Measurements from ENCODE around the gene HID1.
"Not testable (repeated sequence)": the region's sequence is repeated elsewhere in the genome, so short reads cannot be mapped to it uniquely, and the experiment has no call there.

HID1 gene

DNA sequence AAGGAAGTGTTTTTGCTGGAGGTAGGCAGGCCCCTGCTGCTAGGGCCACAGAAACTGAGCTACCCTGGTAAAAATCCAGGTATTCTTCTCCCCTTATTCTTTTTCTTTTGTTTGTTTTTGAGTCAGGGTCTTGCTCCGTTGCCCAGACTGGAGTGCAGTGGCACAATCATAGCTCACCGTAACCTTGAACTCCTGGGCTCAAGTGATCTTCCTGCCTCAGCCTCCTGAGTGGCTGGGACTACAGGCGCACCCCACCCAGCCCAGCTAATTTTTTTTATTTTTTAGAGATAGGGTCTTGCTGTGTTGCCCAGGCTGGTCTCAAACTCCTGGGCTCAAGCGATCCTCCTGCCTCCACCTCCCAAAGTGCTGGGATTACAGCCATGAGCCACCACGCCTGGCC is 3.1 kb downstream of the HID1 start:
- not testable (repeated sequence) for H3K9me3 ChIP-seq; H3K36me3 ChIP-seq (replicated peaks); H3K27me3 ChIP-seq (ENCODE audit: low read depth); DNase-seq (ENCODE audit: low spot score in 2 of 2); H3K4me3 ChIP-seq; H3K4me1 ChIP-seq
- in situ Hi-C loops (cut with MboI; ENCODE audit: low sequenced_read_pairs): loop anchor here (10.0 kb wide), 1 partner anchor 445 kb away; no protein-coding TSS in a partner anchor

DNA sequence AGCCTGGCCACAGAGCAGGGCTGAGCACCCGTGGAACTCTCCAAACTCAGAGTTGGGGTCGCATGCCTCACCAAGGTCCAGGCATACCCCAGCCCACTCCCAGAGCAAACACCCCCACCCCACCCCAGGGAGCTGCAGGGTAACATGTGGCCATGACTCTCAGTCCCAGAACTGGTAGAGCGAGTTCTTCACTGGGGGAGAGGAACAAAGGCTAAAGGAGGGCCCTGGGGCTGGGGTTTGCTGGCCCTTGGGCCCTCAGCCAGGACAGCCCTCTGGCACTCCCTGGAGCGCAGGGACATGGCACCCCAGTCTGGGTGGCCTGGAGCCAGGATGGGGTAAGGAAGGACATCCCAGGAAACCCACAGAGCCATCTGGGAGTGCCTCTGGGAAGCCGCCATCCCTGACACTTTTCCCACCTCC is 4.2 kb downstream of the HID1 start:
- H3K4me3 ChIP-seq: no peak overlapping the region
- no peak for DNase-seq (ENCODE audit: low spot score in 2 of 2)
- in situ Hi-C loops (cut with MboI; ENCODE audit: low sequenced_read_pairs): loop anchor here (10.0 kb wide), 1 partner anchor 446 kb away; no protein-coding TSS in a partner anchor
- no peaks in the 10 kb centered on the region for H3K9me3 ChIP-seq
- H3K36me3 ChIP-seq (replicated peaks): no peaks in the 10 kb centered on the region
- peaks cover 8% of the 10 kb centered on the region for H3K4me1 ChIP-seq
- H3K27me3 ChIP-seq (ENCODE audit: low read depth): no peaks in the 10 kb centered on the region

DNA sequence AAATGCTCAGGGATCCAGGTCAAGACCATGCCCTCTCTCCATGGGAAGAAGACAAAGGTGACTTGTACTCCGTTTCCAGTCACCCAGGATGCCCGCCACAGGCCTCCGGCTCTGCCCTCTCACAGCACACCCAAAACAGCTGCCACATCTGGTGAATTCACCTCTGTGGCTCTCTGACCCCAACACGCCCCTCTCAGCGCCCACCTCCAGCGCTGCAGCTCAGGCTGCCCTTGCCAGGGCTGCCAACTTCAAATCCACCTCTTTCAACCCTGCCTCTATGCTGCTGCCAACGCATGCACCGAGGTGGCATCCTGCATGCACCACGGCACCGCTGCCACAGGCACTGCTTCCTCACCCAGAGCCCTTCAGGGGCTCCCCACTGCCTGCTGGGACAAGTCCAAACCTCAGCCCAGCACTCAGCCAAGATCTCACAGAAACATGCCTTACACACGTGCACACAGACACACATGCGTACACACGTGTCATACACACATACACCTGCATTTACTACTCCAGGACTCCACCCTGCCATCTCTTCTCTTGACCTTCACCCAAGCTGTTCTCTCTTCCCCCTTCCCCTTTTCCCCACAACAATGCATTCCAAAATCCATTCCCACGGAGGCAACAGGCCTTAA is 7.5 kb downstream of the HID1 start:
- Histone ChIP-seq H3K4me3 (no peak overlapping the region), H3K4me1 (peaks cover 3% of the 10 kb centered on the region), H3K36me3 (replicated peaks) (no peaks in the 10 kb centered on the region), H3K9me3 (no peaks in the 10 kb centered on the region), H3K27me3 (ENCODE audit: low read depth) (no peaks in the 10 kb centered on the region)
- in situ Hi-C loops (cut with MboI; ENCODE audit: low sequenced_read_pairs): loop anchor here (10.0 kb wide), 1 partner anchor 450 kb away; no protein-coding TSS in a partner anchor
- DNase-seq (ENCODE audit: low spot score in 2 of 2): no peak

DNA sequence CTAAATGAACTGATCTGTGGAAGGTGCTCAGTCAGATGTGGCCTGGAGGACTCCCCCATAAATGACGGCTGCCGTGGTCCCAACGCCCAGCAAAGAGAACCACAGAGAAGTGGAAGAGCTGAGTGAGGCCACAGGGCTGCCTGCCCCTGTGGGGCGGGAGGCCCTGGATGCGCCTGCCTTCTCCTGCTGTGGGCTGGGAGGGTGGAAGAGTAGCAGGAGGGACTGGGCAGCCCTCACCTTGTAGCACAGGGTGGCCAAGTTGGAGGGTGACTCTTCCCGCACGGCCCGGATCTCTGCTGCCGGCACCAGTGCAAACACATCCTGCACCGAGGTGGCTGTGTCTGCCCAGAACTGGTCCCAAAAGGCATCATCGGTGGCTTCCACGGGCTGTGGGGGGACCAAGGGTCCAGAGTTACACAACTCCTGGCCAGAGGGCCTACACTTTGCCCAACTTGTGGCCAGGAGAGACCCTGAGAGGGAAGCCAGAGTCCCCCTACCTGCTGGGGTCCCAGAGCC is 8.3 kb downstream of the HID1 start:
- peaks cover 3% of the 10 kb centered on the region for H3K4me1 ChIP-seq
- no peaks in the 10 kb centered on the region for H3K36me3 ChIP-seq (replicated peaks)
- H3K9me3 ChIP-seq: no peaks in the 10 kb centered on the region
- DNase-seq (ENCODE audit: low spot score in 2 of 2): no peak
- no peaks in the 10 kb centered on the region for H3K27me3 ChIP-seq (ENCODE audit: low read depth)
- no peak overlapping the region for H3K4me3 ChIP-seq
- in situ Hi-C loops (cut with MboI; ENCODE audit: low sequenced_read_pairs): loop anchor here (10.0 kb wide), 1 partner anchor 450 kb away; no protein-coding TSS in a partner anchor

DNA sequence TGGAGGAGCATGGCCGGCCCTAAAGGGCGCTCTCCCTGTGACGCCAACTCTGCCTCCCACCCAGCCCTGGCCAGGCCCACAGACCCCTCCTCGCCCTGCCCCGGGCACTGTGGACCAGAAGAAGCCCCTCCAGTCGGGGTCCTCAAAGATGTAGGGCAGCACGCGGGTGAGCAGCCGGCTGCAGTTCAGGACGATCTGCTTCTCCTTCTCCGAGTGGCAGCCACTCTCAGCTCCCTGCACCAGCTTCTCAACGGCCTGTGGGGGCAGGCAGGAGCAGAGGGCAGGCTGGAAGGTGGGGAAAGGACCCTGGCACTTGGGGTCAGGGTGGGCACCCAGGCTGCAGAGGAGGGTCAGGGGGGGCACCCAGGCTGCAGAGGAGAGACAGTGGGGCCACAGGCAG is 8.9 kb downstream of the HID1 start:
- no peak for DNase-seq (ENCODE audit: low spot score in 2 of 2)
- in situ Hi-C loops (cut with MboI; ENCODE audit: low sequenced_read_pairs): loop anchor here (10.0 kb wide), 1 partner anchor 451 kb away; no protein-coding TSS in a partner anchor
- H3K9me3 ChIP-seq: no peaks in the 10 kb centered on the region
- no peaks in the 10 kb centered on the region for H3K36me3 ChIP-seq (replicated peaks)
- no peaks in the 10 kb centered on the region for H3K27me3 ChIP-seq (ENCODE audit: low read depth)
- no peak overlapping the region for H3K4me3 ChIP-seq
- H3K4me1 ChIP-seq: peaks cover 3% of the 10 kb centered on the region

DNA sequence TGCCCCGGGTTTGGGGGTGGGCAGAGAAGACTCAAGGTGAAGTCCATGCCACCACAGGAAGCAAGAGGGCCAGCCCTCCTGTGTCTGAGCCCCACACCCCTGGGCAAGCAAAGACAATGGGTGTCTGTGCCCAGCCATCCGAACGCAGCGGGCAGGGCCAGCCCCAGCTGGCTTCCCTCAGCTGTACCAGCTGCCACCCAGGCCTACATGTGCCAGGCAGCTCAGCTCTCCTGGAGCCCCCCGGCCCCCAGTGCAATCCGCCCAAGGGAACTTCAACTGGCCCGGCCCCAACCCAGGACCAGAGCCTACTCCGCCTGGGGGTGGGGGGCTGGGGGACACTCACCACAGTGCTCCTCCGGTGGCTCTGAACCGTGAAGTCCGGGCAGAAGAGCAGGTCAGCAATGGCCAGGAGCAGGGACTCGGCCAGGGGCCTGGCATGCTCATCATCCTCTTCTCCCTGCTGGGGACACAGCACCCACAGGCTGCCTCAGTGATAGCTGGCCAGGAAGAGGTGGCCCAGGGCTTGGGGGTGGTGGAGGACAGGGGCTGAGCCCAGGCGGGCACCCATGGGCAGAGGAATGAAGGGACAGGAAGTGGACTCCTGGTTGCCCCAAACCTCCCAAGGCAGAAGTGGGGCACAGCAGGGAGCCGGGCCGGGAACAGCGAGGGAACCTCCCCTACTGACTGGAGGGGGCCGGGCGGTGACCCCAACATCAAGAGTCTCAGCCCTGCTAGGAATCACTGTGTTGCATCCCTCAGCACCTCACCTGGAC is 9.8 kb downstream of the HID1 start:
- in situ Hi-C loops (cut with MboI; ENCODE audit: low sequenced_read_pairs): loop anchor here (10.0 kb wide), 1 partner anchor 452 kb away; no protein-coding TSS in a partner anchor
- Histone ChIP-seq H3K4me1 (peaks cover 3% of the 10 kb centered on the region), H3K4me3 (no peak overlapping the region), H3K9me3 (no peaks in the 10 kb centered on the region), H3K36me3 (replicated peaks) (no peaks in the 10 kb centered on the region), H3K27me3 (ENCODE audit: low read depth) (no peaks in the 10 kb centered on the region)
- DNase-seq (ENCODE audit: low spot score in 2 of 2): no peak

DNA sequence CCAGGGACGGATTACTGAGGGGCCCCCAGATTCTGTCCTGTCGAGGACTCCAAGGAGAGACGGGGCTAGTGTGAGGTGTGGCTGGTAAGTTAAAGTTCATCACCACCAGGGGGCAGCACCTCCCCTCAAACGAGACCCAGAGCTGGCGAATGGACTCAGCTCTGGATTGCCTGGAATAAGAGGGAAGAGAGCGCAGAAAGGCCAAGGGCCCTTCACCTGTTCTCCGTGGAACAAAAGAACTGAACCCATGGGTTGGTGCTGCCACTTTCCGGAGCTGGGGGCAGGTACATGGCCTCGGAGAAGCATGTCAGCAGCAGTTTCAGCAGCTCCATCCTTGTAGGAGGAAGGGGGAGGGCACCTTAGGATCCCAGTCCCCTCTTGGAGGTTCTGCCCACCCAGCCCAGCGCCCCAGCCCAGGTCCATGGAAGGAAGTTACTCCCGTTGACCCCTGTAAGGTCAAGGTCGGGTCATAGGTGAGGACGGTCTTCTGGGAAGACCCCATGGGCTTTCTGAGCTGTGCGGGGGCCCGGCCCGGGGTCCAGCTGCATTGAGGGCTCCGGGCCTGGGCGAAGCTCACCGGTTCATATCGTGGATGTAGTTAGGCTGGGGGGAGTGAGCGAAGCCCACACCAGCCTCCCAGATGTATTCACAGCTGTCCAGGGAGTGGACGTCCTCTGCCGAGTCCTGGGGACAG is 10.8 kb downstream of the HID1 start:
- in situ Hi-C loops (cut with MboI; ENCODE audit: low sequenced_read_pairs): loop anchor here (10.0 kb wide), 1 partner anchor 453 kb away; no protein-coding TSS in a partner anchor

DNA sequence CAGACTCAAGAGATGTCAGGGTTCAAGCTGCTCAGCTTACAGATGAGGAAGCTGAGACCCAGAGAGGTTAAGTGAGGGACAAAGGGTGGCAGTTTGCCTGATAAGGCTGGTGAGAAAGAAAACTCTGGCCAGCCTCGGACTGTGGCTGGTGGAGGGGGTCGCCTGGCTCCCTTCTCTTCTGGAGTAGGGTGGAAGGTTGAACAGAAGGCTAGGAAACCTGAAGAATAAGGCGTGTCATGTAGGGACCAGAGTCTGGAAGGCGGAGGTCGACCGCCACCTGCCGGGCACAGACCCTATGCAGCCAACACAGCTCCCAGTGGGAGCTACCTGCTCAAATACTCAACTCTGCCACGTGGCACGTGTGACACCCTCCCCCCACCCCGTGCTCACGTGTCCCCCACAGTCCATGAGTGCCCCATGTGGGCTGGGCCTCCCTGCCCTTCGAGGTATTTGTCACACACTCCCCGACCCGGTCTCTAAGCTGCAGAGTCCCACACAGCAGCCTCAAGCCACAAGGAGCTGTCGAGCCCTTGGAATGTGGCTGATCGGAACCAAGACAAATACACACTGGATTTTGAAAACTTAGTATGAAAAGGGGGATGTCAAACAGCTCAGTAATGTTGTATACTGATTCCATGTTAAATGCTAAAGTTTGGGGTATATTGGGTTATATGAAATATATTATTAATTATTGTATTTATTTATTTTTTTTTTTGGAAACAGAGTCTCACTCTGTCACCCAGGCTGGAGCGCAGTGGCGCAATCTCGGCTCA is 11.8 kb downstream of the HID1 start:
- no peaks in the 10 kb centered on the region for H3K27me3 ChIP-seq (ENCODE audit: low read depth)
- peaks cover 3% of the 10 kb centered on the region for H3K4me1 ChIP-seq
- no peak overlapping the region for H3K4me3 ChIP-seq
- in situ Hi-C loops (cut with MboI; ENCODE audit: low sequenced_read_pairs): loop anchor here (10.0 kb wide), 1 partner anchor 454 kb away; no protein-coding TSS in a partner anchor
- DNase-seq (ENCODE audit: low spot score in 2 of 2): peak; percentile 77 to 88
- no peaks in the 10 kb centered on the region for H3K9me3 ChIP-seq
- H3K36me3 ChIP-seq (replicated peaks): no peaks in the 10 kb centered on the region

More for the DNA sequence above, 10.8 kb downstream of the HID1 start:
- Histone ChIP-seq H3K4me1 (peaks cover 3% of the 10 kb centered on the region), H3K9me3 (no peaks in the 10 kb centered on the region), H3K27me3 (ENCODE audit: low read depth) (no peaks in the 10 kb centered on the region), H3K36me3 (replicated peaks) (no peaks in the 10 kb centered on the region), H3K4me3 (no peak overlapping the region)
- DNase-seq (ENCODE audit: low spot score in 2 of 2): peak; percentile 87 to 95

DNA sequence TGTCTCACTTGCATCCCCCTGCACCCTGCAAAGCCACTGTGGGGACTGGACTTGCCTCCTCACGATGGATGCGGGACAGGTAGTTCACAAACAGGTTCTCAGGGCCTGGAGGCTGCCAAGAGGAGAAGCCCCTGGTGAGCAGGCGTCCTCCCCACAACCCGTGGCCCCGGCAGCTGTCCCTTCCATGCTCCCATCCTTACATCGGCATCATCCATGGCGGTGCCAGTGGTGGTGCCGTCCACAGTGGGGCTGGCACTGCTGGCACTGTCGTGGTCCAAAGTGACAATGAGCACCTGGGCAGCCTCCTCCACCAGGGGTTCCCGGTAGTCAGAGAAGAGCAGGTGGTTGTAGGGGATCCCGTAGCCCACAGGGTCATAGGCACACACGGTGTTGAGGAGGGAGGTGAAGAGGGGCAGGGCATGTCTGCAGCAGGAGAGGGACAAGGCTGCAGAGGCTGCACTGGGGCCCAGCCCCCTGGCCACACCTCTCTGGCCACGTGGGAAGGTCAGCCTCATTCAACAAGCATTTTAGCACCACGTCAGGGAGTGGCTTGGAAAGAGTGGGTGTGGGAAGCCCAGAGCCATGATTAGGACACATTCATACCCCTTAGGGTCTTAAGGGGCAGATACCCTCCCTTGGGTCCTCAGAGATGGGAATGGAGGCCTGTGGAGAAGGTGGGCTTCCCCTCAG is 12.6 kb downstream of the HID1 start:
- Histone ChIP-seq H3K4me1 (peaks cover 3% of the 10 kb centered on the region), H3K9me3 (no peaks in the 10 kb centered on the region), H3K4me3 (no peak overlapping the region), H3K27me3 (ENCODE audit: low read depth) (no peaks in the 10 kb centered on the region), H3K36me3 (replicated peaks) (no peaks in the 10 kb centered on the region)
- DNase-seq (ENCODE audit: low spot score in 2 of 2): no peak
- in situ Hi-C loops (cut with MboI; ENCODE audit: low sequenced_read_pairs): loop anchor here (5.0 to 10.0 kb wide), 2 partner anchors 168 to 455 kb away; no protein-coding TSS in a partner anchor

DNA sequence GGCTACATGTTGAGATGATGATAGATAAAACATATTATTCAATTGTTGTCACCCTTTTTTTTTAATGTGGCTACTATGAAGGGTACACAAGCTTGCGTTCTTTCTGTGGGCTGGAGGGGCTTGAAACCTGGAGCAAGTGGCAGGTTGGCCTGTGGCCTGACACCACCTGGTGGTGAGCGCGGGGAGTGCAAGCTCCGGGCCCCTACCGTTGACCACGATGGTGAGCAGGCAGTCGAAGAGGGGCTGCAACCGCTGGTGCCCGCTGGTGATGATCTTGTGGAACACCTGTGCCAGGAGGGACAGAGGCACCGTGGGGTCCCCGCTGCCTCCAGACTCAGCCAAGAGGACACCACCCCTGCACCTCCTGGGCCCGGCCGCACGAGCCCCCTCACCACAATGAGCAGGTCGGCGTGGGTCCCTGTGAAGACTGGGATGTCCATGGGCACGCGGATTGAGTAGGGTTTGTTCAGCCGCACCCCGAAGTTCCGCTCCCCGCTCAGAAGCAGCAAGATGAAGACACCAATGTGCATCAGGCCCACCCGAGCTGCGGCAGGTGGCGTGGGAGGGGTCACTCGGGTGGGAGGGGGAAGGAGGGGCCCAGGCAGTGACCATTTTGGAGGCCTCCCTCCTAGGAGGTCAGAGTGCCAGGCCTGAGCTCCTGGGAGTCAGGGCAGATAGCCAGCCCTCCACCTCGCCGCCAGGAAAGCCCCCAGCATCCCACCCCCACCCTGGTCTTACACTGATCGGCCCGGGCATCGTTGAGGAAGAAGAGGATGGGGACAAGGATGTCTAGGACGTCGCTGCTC is 14.4 kb downstream of the HID1 start:
- in situ Hi-C loops (cut with MboI; ENCODE audit: low sequenced_read_pairs): loop anchor here (5.0 kb wide), 1 partner anchor 166 kb away; no protein-coding TSS in a partner anchor
- Histone ChIP-seq H3K4me3 (no peak overlapping the region), H3K9me3 (no peaks in the 10 kb centered on the region), H3K36me3 (replicated peaks) (no peaks in the 10 kb centered on the region), H3K27me3 (ENCODE audit: low read depth) (no peaks in the 10 kb centered on the region), H3K4me1 (peaks cover 3% of the 10 kb centered on the region)
- DNase-seq (ENCODE audit: low spot score in 2 of 2): peak; percentile 59 to 92

DNA sequence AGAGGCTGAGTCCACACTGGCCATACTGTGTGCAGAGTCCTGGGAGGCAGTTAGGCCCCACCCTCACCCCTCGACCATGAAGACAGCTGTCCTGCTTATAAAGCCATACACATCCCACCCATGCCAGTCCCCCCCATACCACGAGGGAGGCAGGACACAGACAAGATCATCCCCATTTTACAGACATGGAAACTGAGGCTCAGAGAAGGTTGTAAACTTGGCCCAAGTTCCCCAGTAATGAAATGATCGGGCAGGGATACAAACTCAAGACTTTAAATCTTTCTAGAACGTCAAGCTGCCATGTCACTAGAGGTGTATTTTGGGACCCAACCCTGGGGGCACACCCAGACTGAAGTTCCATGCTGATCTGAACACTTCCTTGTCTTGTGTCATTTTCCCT is 16.5 kb downstream of the HID1 start:
- in situ Hi-C loops (cut with MboI; ENCODE audit: low sequenced_read_pairs): loop anchor here (5.0 kb wide), 1 partner anchor 164 kb away; no protein-coding TSS in a partner anchor
- no peak overlapping the region for H3K4me3 ChIP-seq
- DNase-seq (ENCODE audit: low spot score in 2 of 2): no peak
- no peaks in the 10 kb centered on the region for H3K27me3 ChIP-seq (ENCODE audit: low read depth)
- no peaks in the 10 kb centered on the region for H3K9me3 ChIP-seq
- peaks cover 3% of the 10 kb centered on the region for H3K4me1 ChIP-seq
- no peaks in the 10 kb centered on the region for H3K36me3 ChIP-seq (replicated peaks)
